ENCODE measurements around the gene F8A2. TPM values are rescaled to one million over a fixed set of nuclear protein-coding genes. Genes with fewer than 3 reads are reported as not detected.

F8A2 gene
- total and polyA plus RNA-seq, 2 of the 4 experiments (the other 2 are of a cell fraction), result not detected

- no peak overlapping the region for H2BK15ac ChIP-seq (ENCODE audit: low read depth, low read length)
- no peaks in the 10 kb centered on the region for H3K4me1 ChIP-seq (ENCODE audit: control insufficient read depth, insufficient read depth, low read length)
- H2BK20ac ChIP-seq (ENCODE audit: low read depth, low read length), result no peak overlapping the region
- H3K36me3 ChIP-seq (ENCODE audit: control insufficient read depth, insufficient read depth, low read length), result no peaks in the 10 kb centered on the region
- no peak overlapping the region for H4K5ac ChIP-seq (ENCODE audit: low read depth, low read length)
- no peak overlapping the region for H4K91ac ChIP-seq (ENCODE audit: insufficient read depth, low read depth, low read length)
- dilution Hi-C loops (cut with HindIII; ENCODE audit: low sequenced_read_pairs, unreplicated experiment), result no loop called here
- H2BK5ac ChIP-seq (ENCODE audit: low read depth, low read length, poor library complexity, severe bottlenecking), result no peak overlapping the region
- H3K14ac ChIP-seq (replicated peaks; ENCODE audit: low read depth, low read length), result no peak overlapping the region
- no peak overlapping the region for H3K18ac ChIP-seq (ENCODE audit: low read depth, low read length)
- H2AK5ac ChIP-seq (ENCODE audit: low read depth, low read length), result no peak overlapping the region
- no peaks in the 10 kb centered on the region for H3K9me1 ChIP-seq (ENCODE audit: insufficient read depth, low read length)
- WGBS, 2 experiments (ENCODE audit: extremely low coverage in 2 of 2, insufficient read length in 1 of 2), result no CpG with 5 or more reads among the region's 2 CpGs
- no peaks in the 10 kb centered on the region for H3K79me1 ChIP-seq (ENCODE audit: low read depth in 1 of 2, low read length in 2 of 2)
- ChIA-PET CTCF (no interaction called here), POLR2A (ENCODE audit: unreplicated experiment) (no interaction called here)
- no peak overlapping the region for H4K8ac ChIP-seq (ENCODE audit: low read depth in 2 of 2, low read length in 2 of 2)
- no peak overlapping the region for H3K56ac ChIP-seq (ENCODE audit: extremely low read depth, insufficient read depth, low read length)
- intact Hi-C loops (cut with micrococcal nuclease), result no loop called here
- H3K27me3 ChIP-seq (ENCODE audit: control insufficient read depth, insufficient read depth, low read length), result no peaks in the 10 kb centered on the region
- no peak for TF ChIP-seq RFX5 (IDR thresholded peaks at IDR 0.05; ENCODE audit: low read depth, low read length)
- no peak for TF ChIP-seq MXI1 (IDR thresholded peaks at IDR 0.05; ENCODE audit: borderline replicate concordance, low read depth, low read length)
- no peak for TF ChIP-seq MAZ (IDR thresholded peaks at IDR 0.05; ENCODE audit: borderline replicate concordance, low read depth, low read length)
- H2AK9ac ChIP-seq (replicated peaks; ENCODE audit: low read depth, low read length, poor library complexity), result no peak overlapping the region
- no peak overlapping the region for H3K4me2 ChIP-seq (ENCODE audit: low read depth, low read length)
- no TSS peak for BruUV-seq (replicated peaks)
- no peak for DNase-seq
- H3K9me3 ChIP-seq (ENCODE audit: control insufficient read depth, insufficient read depth, low read length), result no peaks in the 10 kb centered on the region
- H3K9ac ChIP-seq (ENCODE audit: low read depth, low read length), result no peak overlapping the region
- no peak overlapping the region for H2BK120ac ChIP-seq (ENCODE audit: low read depth, low read length)
- in situ Hi-C loops (cut with MboI; ENCODE audit: low sequenced_read_pairs), result no loop called here
- H3K4ac ChIP-seq (ENCODE audit: low read depth, low read length), result no peak overlapping the region
- ATAC-seq (ENCODE audit: low read depth), result no peak
- no peak overlapping the region for H3K23ac ChIP-seq (ENCODE audit: low read depth, low read length)
- H4K20me1 ChIP-seq (ENCODE audit: insufficient read depth, low read length), result no peaks in the 10 kb centered on the region
- no peak overlapping the region for H3K4me3 ChIP-seq (ENCODE audit: insufficient read depth, low read depth, low read length)
- H2AFZ ChIP-seq (replicated peaks; ENCODE audit: low read length, poor library complexity), result no peak overlapping the region
- H3K27ac ChIP-seq (ENCODE audit: insufficient read depth, low read length), result no peak overlapping the region
These were observed 24.5 kb downstream of the F8A2 start for GRCh38 chrX:155406429-155406828.

Measured in IMR-90 (cell line).